ENCODE measurements around the gene ZNF343. TPM values are rescaled to one million over a fixed set of nuclear protein-coding genes. Genes with fewer than 3 reads are reported as not detected.

Gene ZNF343
- polyA plus RNA-seq, 1 experiment = 8.2 TPM

DNA sequence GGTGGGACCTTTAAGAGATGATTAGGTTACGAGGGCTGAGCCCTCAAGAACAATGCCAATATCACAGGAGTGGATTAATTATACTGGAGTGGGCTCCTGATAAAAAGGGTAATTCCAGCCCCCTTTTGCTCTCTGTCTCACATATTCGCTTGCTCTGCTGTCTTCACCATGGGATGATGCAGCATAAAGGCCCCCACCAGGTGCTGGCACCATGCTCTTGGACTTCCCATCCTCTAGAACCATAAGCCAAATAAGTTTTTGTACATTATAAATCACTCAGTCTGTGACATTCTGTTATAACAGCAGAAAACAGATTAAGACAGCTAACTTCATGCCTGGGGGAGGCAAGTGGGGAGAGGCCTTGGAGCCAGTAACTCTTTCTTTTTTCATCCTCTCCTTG lies 28.3 kb downstream of the ZNF343 start:
- TF ChIP-seq, protein P1, sequence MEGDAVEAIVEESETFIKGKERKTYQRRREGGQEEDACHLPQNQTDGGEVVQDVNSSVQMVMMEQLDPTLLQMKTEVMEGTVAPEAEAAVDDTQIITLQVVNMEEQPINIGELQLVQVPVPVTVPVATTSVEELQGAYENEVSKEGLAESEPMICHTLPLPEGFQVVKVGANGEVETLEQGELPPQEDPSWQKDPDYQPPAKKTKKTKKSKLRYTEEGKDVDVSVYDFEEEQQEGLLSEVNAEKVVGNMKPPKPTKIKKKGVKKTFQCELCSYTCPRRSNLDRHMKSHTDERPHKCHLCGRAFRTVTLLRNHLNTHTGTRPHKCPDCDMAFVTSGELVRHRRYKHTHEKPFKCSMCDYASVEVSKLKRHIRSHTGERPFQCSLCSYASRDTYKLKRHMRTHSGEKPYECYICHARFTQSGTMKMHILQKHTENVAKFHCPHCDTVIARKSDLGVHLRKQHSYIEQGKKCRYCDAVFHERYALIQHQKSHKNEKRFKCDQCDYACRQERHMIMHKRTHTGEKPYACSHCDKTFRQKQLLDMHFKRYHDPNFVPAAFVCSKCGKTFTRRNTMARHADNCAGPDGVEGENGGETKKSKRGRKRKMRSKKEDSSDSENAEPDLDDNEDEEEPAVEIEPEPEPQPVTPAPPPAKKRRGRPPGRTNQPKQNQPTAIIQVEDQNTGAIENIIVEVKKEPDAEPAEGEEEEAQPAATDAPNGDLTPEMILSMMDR (IDR thresholded peaks at IDR 0.05; ENCODE audit: insufficient read depth, low read depth, low read length) = no peak
- ChIA-PET POLR2A (no interaction called here), CTCF (no interaction called here)
- H3K27me3 ChIP-seq (ENCODE audit: control insufficient read depth, insufficient read depth, low read length) = no peaks in the 10 kb centered on the region
- H3K36me3 ChIP-seq (ENCODE audit: control insufficient read depth, insufficient read depth, low read length) = peaks cover 14% of the 10 kb centered on the region
- no peak overlapping the region for H3K4me3 ChIP-seq (ENCODE audit: low read depth, low read length)
- DNase-seq (ENCODE audit: low read depth) = no peak

- H3K36me3 ChIP-seq (ENCODE audit: control insufficient read depth, insufficient read depth, low read length) = peaks cover 3% of the 10 kb centered on the region; the same call in 1 of the 2 replicates
- no peaks in the 10 kb centered on the region for H3K27me3 ChIP-seq (ENCODE audit: control insufficient read depth, insufficient read depth, low read length)
- no peak overlapping the region for H3K4me3 ChIP-seq (ENCODE audit: low read depth, low read length)
- TF ChIP-seq, protein P1 (IDR thresholded peaks at IDR 0.05; ENCODE audit: insufficient read depth, low read depth, low read length) = 0 out of 2 replicates have a peak, but pooled peaks have one; percentile 10
- POLR2A ChIA-PET = no interaction called here
- DNase-seq (ENCODE audit: low read depth) = no peak
- CTCF ChIA-PET = interaction anchor here (1.6 kb wide), 1 partner anchor 16 kb away, joined by 3 read pairs; no protein-coding TSS in a partner anchor
Observed at GRCh38 chr20:2476742-2477615, 31.7 kb downstream of the ZNF343 start.

DNA sequence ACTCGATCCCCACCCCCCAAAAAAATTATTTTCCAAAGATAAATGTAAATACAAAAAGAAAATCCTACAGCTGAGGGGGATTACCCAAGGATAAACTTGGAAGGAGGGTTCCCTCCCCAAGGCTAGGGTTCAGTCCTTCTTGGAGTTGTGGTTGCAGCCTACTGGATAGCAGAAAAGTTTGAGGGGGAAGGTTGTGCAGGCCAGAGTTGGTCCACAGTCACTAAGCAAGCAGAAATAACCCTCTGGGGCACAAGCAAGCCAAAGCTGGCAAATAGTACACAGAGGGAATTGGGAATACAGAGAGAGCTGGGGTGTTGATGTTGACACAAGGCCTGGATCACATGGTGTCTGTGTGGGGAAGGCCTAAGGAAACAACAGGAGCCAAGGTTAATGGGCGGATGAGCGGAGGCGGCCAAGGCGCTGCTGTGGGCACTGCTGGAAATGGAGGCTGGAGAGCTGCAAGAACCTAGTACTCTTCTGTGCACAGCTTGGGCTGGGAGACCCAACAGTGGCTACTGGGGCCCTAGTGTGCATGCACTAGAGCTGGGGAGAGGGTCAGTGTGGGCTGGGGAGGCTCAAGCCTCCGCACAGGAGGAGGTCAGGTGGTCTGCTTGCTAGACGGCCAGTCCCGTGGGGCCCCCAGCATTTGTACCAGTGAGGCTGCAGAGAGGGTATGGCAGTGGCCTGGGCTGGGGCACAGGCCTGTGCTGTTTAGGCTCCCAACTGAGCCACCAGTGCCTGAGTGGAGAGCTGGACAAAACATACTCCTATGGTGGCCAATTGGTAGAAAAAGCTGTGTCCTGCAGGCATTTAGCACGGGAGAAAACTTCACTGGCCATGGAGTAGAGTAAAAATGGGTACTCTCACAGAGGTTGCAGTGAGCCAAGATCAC lies 32.6 kb downstream of the ZNF343 start:
- TF ChIP-seq, protein P1 (IDR thresholded peaks at IDR 0.05; ENCODE audit: insufficient read depth, low read depth, low read length) = no peak
- H3K4me3 ChIP-seq (ENCODE audit: low read depth, low read length) = no peak overlapping the region
- 0 out of 2 replicates have a peak, but pooled peaks cover 1% of the 10 kb centered on the region for H3K36me3 ChIP-seq (ENCODE audit: control insufficient read depth, insufficient read depth, low read length)
- no peak for DNase-seq (ENCODE audit: low read depth)
- ChIA-PET POLR2A (no interaction called here), CTCF (interaction anchor here (0.7 to 1.6 kb wide), 2 partner anchors 17 to 559 kb away, joined by 3 read pairs; no protein-coding TSS in a partner anchor)
- no peaks in the 10 kb centered on the region for H3K27me3 ChIP-seq (ENCODE audit: control insufficient read depth, insufficient read depth, low read length)

GRCh38 chr20:2473516-2473915 lies 35.2 kb downstream of the ZNF343 start:
- TF ChIP-seq, protein P1 (IDR thresholded peaks at IDR 0.05; ENCODE audit: insufficient read depth, low read depth, low read length) = no peak
- ChIA-PET CTCF (no interaction called here), POLR2A (no interaction called here)
- 0 out of 2 replicates have a peak, but pooled peaks cover 1% of the 10 kb centered on the region for H3K36me3 ChIP-seq (ENCODE audit: control insufficient read depth, insufficient read depth, low read length)
- peak; percentile 58 for DNase-seq (ENCODE audit: low read depth)
- no peak overlapping the region for H3K4me3 ChIP-seq (ENCODE audit: low read depth, low read length)
- no peaks in the 10 kb centered on the region for H3K27me3 ChIP-seq (ENCODE audit: control insufficient read depth, insufficient read depth, low read length)

All from BJ (cell line).